Uterus (tissue), 4 donors: ENCODE data around the gene LRRC15. TPM values are rescaled to one million over a fixed set of nuclear protein-coding genes. Genes with fewer than 3 reads are reported as not detected.

Source experiments
- DNase-seq, 2 donors: peaks; one replicate each; pipeline ENCODE4 v3.0.0-alpha.2; 2019 to 2020
- H3K27ac ChIP-seq, 2 donors: fragments of 200-600 bp; sonication (generic); 1 replicate in 1 of 2; 2 replicates in 1 of 2; pipeline ENCODE4 v1.5.1; 2016 to 2018
- H3K27me3 ChIP-seq, 2 donors: fragments of 200-600 bp; sonication (generic); one replicate each; pipeline ENCODE4 v1.5.1; 2018 to 2019; ENCODE audit warnings: control low read depth in 1 of 2
- H3K36me3 ChIP-seq, 2 donors: fragments of 200-600 bp; sonication (generic); one replicate each; pipeline ENCODE4 v1.5.1; 2019; ENCODE audit warnings: control low read depth in 1 of 2
- H3K4me1 ChIP-seq, 2 donors: fragments of 200-600 bp; sonication (generic); one replicate each; pipeline ENCODE4 v1.5.1; 2018 to 2019; ENCODE audit warnings: control low read depth in 1 of 2
- H3K4me3 ChIP-seq, 2 donors: fragments of 200-600 bp; sonication (generic); 1 replicate in 1 of 2; 2 replicates in 1 of 2; pipeline ENCODE4 v1.5.1; 2018 to 2019; ENCODE audit warnings: mild to moderate bottlenecking in 1 of 2
- H3K9me3 ChIP-seq, 2 donors: fragments of 200-600 bp; sonication (generic); one replicate each; pipeline ENCODE4 v1.5.1; 2019; ENCODE audit warnings: control low read depth in 1 of 2
- CTCF ChIP-seq, 4 experiments: fragments of 200-600 bp in 2 of 4; fragments of 450-650 bp in 2 of 4; sonication (generic) in 2 of 4; IDR thresholded peaks; one replicate each; pipeline ENCODE4 v1.5.1; 2016 to 2019; ENCODE audit warnings: antibody characterized with exemption in 4 of 4, mild to moderate bottlenecking in 2 of 4, moderate library complexity in 1 of 4
- POLR2A ChIP-seq, 2 donors: fragments of 450-650 bp; IDR thresholded peaks; one replicate each; pipeline ENCODE4 v1.6.1; 2016; ENCODE audit warnings: antibody characterized with exemption in 2 of 2, mild to moderate bottlenecking in 1 of 2, moderate library complexity in 1 of 2
- intact Hi-C: fragments of 100-400 bp; cut with DNase I; formaldehyde crosslinking; loops from one replicate; pipeline ENCODE4 v1.15.1; 2023; ENCODE audit warnings: low total_unique reads
- total RNA-seq, 4 donors: library from RNA; depleted of rRNA in 3 of 4; stranded (reverse); fragments of >200 nt in 3 of 4; gene quantifications; one replicate each; pipeline versions ENCODE4 v1.1.0 to v1.2.4, GENCODE V29; 2014 to 2023
- donor health status: DM: yes; HTN: yes; CAD: no.

Gene LRRC15
- total RNA-seq, 4 donors from 2014 or later = under 0.01 to 0.59 TPM; not detected in 2

GRCh38 chr3:194314388-194315068 lies 55.0 kb downstream of the LRRC15 start:
- peaks cover 9 to 20% of the 10 kb centered on the region in 2 donors for H3K4me1 ChIP-seq
- no peaks in the 10 kb centered on the region for H3K36me3 ChIP-seq
- TF ChIP-seq CTCF (IDR thresholded peaks at IDR 0.05) = no peak
- TF ChIP-seq POLR2A (IDR thresholded peaks at IDR 0.05) = no peak
- no peaks in the 10 kb centered on the region for H3K27me3 ChIP-seq
- H3K9me3 ChIP-seq = no peaks in the 10 kb centered on the region
- DNase-seq = peak; percentile 39 to 44
- peak overlapping the region; percentile 40 to 86 for H3K27ac ChIP-seq
- H3K4me3 ChIP-seq = peak overlapping the region in 1 of 2 donors; percentile 23
- intact Hi-C loops = loop anchor here (5.0 kb wide), 2 partner anchors 37 to 177 kb away; partner anchors contain the start of gene HES1

- H3K9me3 ChIP-seq = no peaks in the 10 kb centered on the region
- H3K4me1 ChIP-seq = peaks cover 9 to 20% of the 10 kb centered on the region in 2 donors
- no peaks in the 10 kb centered on the region for H3K27me3 ChIP-seq
- TF ChIP-seq POLR2A (IDR thresholded peaks at IDR 0.05) = no peak
- TF ChIP-seq CTCF (IDR thresholded peaks at IDR 0.05) = peak in 1 of 4 experiments; percentile 22
- H3K27ac ChIP-seq = peak overlapping the region; percentile 26 to 86
- intact Hi-C loops = loop anchor here (2.0 to 5.0 kb wide), 3 partner anchors 36 to 533 kb away; partner anchors contain the start of gene HES1
- H3K36me3 ChIP-seq = no peaks in the 10 kb centered on the region
- peak; percentile 89 to 94 for DNase-seq
- no peak overlapping the region for H3K4me3 ChIP-seq
These were observed 55.8 kb downstream of the LRRC15 start for GRCh38 chr3:194313560-194314387.

GRCh38 chr3:194312743-194313281 lies 56.7 kb downstream of the LRRC15 start:
- Histone ChIP-seq H3K27me3 (no peaks in the 10 kb centered on the region), H3K4me3 (no peak overlapping the region), H3K4me1 (peaks cover 9 to 20% of the 10 kb centered on the region in 2 donors), H3K36me3 (no peaks in the 10 kb centered on the region), H3K9me3 (no peaks in the 10 kb centered on the region), H3K27ac (peak overlapping the region in 1 of 2 donors; percentile 86)
- DNase-seq = peak; percentile 93 to 97
- TF ChIP-seq POLR2A (IDR thresholded peaks at IDR 0.05) (peak in 1 of 2 donors; percentile 28), CTCF (IDR thresholded peaks at IDR 0.05) (no peak)
- intact Hi-C loops = loop anchor here (2.0 to 5.0 kb wide), 3 partner anchors 36 to 532 kb away; partner anchors contain the start of gene HES1

GRCh38 chr3:194312186-194312742 lies 57.3 kb downstream of the LRRC15 start:
- no peaks in the 10 kb centered on the region for H3K9me3 ChIP-seq
- peaks cover 9 to 20% of the 10 kb centered on the region in 2 donors for H3K4me1 ChIP-seq
- H3K27ac ChIP-seq = peak overlapping the region; percentile 64 to 79
- TF ChIP-seq CTCF (IDR thresholded peaks at IDR 0.05) = no peak
- no peak for TF ChIP-seq POLR2A (IDR thresholded peaks at IDR 0.05)
- no peak overlapping the region for H3K4me3 ChIP-seq
- no peaks in the 10 kb centered on the region for H3K27me3 ChIP-seq
- H3K36me3 ChIP-seq = no peaks in the 10 kb centered on the region
- peak; percentile 69 to 88 for DNase-seq
- intact Hi-C loops = loop anchor here (2.0 to 5.0 kb wide), 3 partner anchors 35 to 531 kb away; partner anchors contain the start of gene HES1
